Activated naive CD8-positive, alpha-beta T cell treated with anti-CD3 and anti-CD28 coated beads for 36 hours (primary cell): ENCODE measurements around the gene TRMT10B. TPM values are rescaled to one million over a fixed set of nuclear protein-coding genes. Genes with fewer than 3 reads are reported as not detected.
A peak's percentile ranks its signal among the peaks of the same experiment; 100 is the strongest.

Experiments
- DNase-seq: peaks from one replicate; pipeline ENCODE4 v3.0.0; 2021
- H3K27ac Mint-ChIP-seq: one replicate; pipeline ENCODE4 v1.8.0; 2022; ENCODE audit warnings: mild to moderate bottlenecking, moderate library complexity, mixed read lengths
- H3K27me3 Mint-ChIP-seq: one replicate; pipeline ENCODE4 v1.8.0; 2022; ENCODE audit warnings: mild to moderate bottlenecking, mixed read lengths
- H3K36me3 Mint-ChIP-seq: one replicate; pipeline ENCODE4 v1.8.0; 2021; ENCODE audit warnings: mild to moderate bottlenecking, mixed read lengths
- H3K4me1 Mint-ChIP-seq: one replicate; pipeline ENCODE4 v1.8.0; 2021; ENCODE audit warnings: mixed read lengths
- H3K4me3 Mint-ChIP-seq: one replicate; pipeline ENCODE4 v1.8.0; 2022; ENCODE audit warnings: mild to moderate bottlenecking, moderate library complexity, mixed read lengths
- H3K9me3 Mint-ChIP-seq: one replicate; pipeline ENCODE4 v1.8.0; 2022; ENCODE audit warnings: mixed read lengths
- total RNA-seq, 2 experiments: library from RNA; stranded (reverse); gene quantifications; one replicate each; pipeline ENCODE4 v1.2.3, GENCODE V29; 2021

TRMT10B gene
- total RNA-seq, 2 experiments from 2014 or later, result 9.4 to 10.3 TPM

- Mint-ChIP-seq H3K36me3 (peaks cover 22% of the 10 kb centered on the region), H3K4me3 (no peak overlapping the region), H3K9me3 (peaks cover 3% of the 10 kb centered on the region), H3K27ac (peak overlapping the region; percentile 58), H3K27me3 (no peaks in the 10 kb centered on the region), H3K4me1 (no peaks in the 10 kb centered on the region)
- DNase-seq, result no peak
These were observed 15.7 kb downstream of the TRMT10B start for GRCh38 chr9:37769306-37769705.

GRCh38 chr9:37769995-37770394 is 16.4 kb downstream of the TRMT10B start:
- peaks cover 3% of the 10 kb centered on the region for H3K9me3 Mint-ChIP-seq
- no peak overlapping the region for H3K27ac Mint-ChIP-seq

GRCh38 chr9:37775216-37775919 is 21.8 kb downstream of the TRMT10B start:
- Mint-ChIP-seq H3K36me3 (peaks cover 25% of the 10 kb centered on the region), H3K4me1 (peaks cover 7% of the 10 kb centered on the region), H3K27ac (peak overlapping the region; percentile 22), H3K9me3 (no peaks in the 10 kb centered on the region), H3K27me3 (no peaks in the 10 kb centered on the region), H3K4me3 (no peak overlapping the region)
- no peak for DNase-seq

More at GRCh38 chr9:37769995-37770394, 16.4 kb downstream of the TRMT10B start:
- peaks cover 1% of the 10 kb centered on the region for H3K4me1 Mint-ChIP-seq
- DNase-seq, result no peak
- no peak overlapping the region for H3K4me3 Mint-ChIP-seq
- no peaks in the 10 kb centered on the region for H3K27me3 Mint-ChIP-seq
- peaks cover 19% of the 10 kb centered on the region for H3K36me3 Mint-ChIP-seq

GRCh38 chr9:37776328-37776727 is 22.7 kb downstream of the TRMT10B start:
- no peak overlapping the region for H3K4me3 Mint-ChIP-seq
- H3K27ac Mint-ChIP-seq, result no peak overlapping the region
- H3K36me3 Mint-ChIP-seq, result peaks cover 32% of the 10 kb centered on the region
- peaks cover 12% of the 10 kb centered on the region for H3K4me1 Mint-ChIP-seq
- H3K27me3 Mint-ChIP-seq, result no peaks in the 10 kb centered on the region
- H3K9me3 Mint-ChIP-seq, result no peaks in the 10 kb centered on the region
- no peak for DNase-seq

DNA sequence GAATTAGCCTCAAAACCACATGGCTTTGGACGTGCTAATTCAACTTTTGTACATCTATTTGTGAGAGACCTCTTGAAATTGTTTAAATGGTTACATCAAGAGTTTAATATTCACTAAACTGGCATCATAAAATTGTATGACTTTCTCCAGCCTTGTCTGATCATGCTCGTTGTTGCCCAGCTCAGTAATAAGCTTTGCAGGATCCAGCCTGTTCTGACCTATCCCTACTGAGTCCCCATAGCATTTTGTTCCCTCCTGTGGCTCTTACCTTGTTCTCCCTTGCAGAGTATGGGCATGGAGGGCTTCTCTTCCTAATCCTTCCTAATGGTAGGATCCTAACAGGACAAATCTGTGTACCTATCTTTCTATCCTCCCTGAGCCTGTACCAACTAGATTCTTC is 24.9 kb downstream of the TRMT10B start:
- no peaks in the 10 kb centered on the region for H3K9me3 Mint-ChIP-seq
- no peak overlapping the region for H3K4me3 Mint-ChIP-seq
- H3K27ac Mint-ChIP-seq, result no peak overlapping the region
- DNase-seq, result no peak
- H3K36me3 Mint-ChIP-seq, result peaks cover 51% of the 10 kb centered on the region
- H3K27me3 Mint-ChIP-seq, result no peaks in the 10 kb centered on the region
- peaks cover 29% of the 10 kb centered on the region for H3K4me1 Mint-ChIP-seq

DNA sequence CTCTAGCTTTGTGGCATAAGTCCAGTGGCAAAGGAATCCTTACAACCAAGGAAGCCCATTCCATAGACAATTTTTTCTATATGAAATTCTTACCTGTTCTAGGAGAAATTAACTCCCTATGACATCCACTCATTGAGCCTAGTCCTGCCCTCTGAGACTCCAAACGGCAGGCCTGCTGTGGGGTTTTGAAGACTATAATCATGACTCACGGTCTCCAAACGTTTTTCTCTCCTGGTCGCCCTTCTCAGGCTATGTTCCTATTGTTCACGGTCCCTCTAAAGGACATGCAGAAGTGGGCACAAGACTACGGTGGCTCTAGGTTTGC is 30.6 kb downstream of the TRMT10B start:
- DNase-seq, result no peak
- peak overlapping the region; percentile 98 for H3K4me3 Mint-ChIP-seq
- peak overlapping the region; percentile 97 for H3K27ac Mint-ChIP-seq
- H3K4me1 Mint-ChIP-seq, result peaks cover 28% of the 10 kb centered on the region
- no peaks in the 10 kb centered on the region for H3K9me3 Mint-ChIP-seq
- peaks cover 9% of the 10 kb centered on the region for H3K27me3 Mint-ChIP-seq
- H3K36me3 Mint-ChIP-seq, result peaks cover 41% of the 10 kb centered on the region

- H3K36me3 Mint-ChIP-seq, result peaks cover 41% of the 10 kb centered on the region
- peak within 1 kb of the TSS; percentile 97 for H3K27ac Mint-ChIP-seq
- H3K4me1 Mint-ChIP-seq, result peaks cover 28% of the 10 kb centered on the region
- peaks cover 9% of the 10 kb centered on the region for H3K27me3 Mint-ChIP-seq
- no peaks in the 10 kb centered on the region for H3K9me3 Mint-ChIP-seq
- DNase-seq, result peak; percentile 87
- peak within 1 kb of the TSS; percentile 98 for H3K4me3 Mint-ChIP-seq
These were observed 31.2 kb downstream of the TRMT10B start, which contains the start of gene EXOSC3 for GRCh38 chr9:37784616-37785483. Gene EXOSC3, minus strand, starts transcription at chr9:37785064. Its CDS starts 20 bp downstream, at chr9:37785044.

- Mint-ChIP-seq H3K4me1 (peaks cover 18% of the 10 kb centered on the region), H3K9me3 (peaks cover 6% of the 10 kb centered on the region), H3K36me3 (peaks cover 30% of the 10 kb centered on the region), H3K27me3 (peaks cover 9% of the 10 kb centered on the region), H3K4me3 (no peak overlapping the region), H3K27ac (no peak overlapping the region)
- peak; percentile 37 for DNase-seq
These were observed 33.5 kb downstream of the TRMT10B start for GRCh38 chr9:37787059-37787458.

DNA sequence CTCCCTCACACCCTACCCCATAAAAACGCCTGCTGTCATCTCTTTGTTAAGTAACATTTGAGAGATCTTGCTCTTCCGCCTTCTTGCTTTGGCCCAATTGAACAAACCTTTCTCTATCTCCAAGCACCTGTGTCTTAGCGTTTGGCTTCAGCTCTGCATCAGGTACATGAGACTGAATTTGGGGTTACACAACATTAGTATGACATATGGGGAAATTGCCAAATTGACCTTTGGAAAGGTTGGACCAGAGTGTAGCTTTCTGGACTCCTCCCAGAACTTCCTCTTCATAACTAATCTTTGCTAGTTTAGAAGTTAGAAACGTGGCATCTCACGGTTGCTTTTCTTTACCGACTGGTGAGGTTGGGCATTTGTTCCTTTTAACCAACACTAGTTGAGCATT is 34.7 kb downstream of the TRMT10B start:
- peaks cover 6% of the 10 kb centered on the region for H3K9me3 Mint-ChIP-seq
- H3K36me3 Mint-ChIP-seq, result peaks cover 19% of the 10 kb centered on the region
- no peak overlapping the region for H3K27ac Mint-ChIP-seq
- H3K27me3 Mint-ChIP-seq, result peaks cover 9% of the 10 kb centered on the region
- H3K4me1 Mint-ChIP-seq, result peaks cover 7% of the 10 kb centered on the region
- no peak for DNase-seq
- no peak overlapping the region for H3K4me3 Mint-ChIP-seq

GRCh38 chr9:37790096-37790495 is 36.5 kb downstream of the TRMT10B start:
- no peak overlapping the region for H3K27ac Mint-ChIP-seq
- peaks cover 6% of the 10 kb centered on the region for H3K9me3 Mint-ChIP-seq
- H3K4me3 Mint-ChIP-seq, result no peak overlapping the region
- no peak for DNase-seq
- H3K36me3 Mint-ChIP-seq, result peaks cover 6% of the 10 kb centered on the region
- H3K27me3 Mint-ChIP-seq, result peaks cover 9% of the 10 kb centered on the region
- H3K4me1 Mint-ChIP-seq, result peaks cover 4% of the 10 kb centered on the region

DNA sequence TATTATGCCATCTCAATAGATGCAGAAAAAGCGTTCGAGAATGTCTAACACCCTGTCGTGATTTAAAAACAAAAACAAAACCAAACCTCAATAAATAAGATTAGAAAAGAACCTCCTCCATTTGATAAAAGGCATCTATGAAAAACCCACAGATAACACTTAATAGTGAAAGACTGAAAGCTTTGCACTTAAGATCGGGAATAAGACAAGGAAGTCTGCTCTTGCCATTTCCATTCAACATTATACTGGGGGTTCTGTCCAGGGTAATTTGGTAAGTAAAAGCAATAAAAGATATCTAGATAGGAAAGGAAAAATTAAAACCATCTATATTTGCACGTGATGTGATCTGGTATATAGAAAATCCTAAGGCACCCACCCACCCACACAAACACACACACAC is 38.5 kb downstream of the TRMT10B start:
- H3K9me3 Mint-ChIP-seq, result peaks cover 6% of the 10 kb centered on the region
- H3K36me3 Mint-ChIP-seq, result peaks cover 6% of the 10 kb centered on the region

DNA sequence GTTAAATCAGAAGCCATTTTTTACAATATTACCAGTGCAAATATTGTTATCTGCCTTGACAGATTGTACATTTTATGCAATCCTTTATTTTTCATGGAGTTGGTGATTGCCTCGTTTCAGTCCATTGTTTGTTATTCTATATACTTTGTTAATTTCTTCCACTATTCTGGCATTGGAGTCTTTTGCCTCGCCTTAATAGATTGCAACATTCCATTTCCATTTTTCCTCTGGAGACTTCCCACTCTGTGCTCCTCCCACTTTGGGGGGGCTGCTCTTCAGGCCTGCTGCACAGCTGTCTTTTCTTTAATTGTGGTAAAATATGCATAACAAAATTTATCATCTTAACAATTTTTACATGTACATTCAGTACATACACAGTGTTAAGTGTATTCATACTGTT is 42.6 kb downstream of the TRMT10B start:
- DNase-seq, result no peak
- H3K4me3 Mint-ChIP-seq, result no peak overlapping the region

More for the DNA sequence above, 38.5 kb downstream of the TRMT10B start:
- H3K27ac Mint-ChIP-seq, result no peak overlapping the region
- peaks cover 9% of the 10 kb centered on the region for H3K27me3 Mint-ChIP-seq
- no peak for DNase-seq
- H3K4me3 Mint-ChIP-seq, result no peak overlapping the region
- no peaks in the 10 kb centered on the region for H3K4me1 Mint-ChIP-seq

GRCh38 chr9:37798677-37799076 is 45.1 kb downstream of the TRMT10B start:
- H3K36me3 Mint-ChIP-seq, result no peaks in the 10 kb centered on the region
- no peak overlapping the region for H3K27ac Mint-ChIP-seq
- no peaks in the 10 kb centered on the region for H3K27me3 Mint-ChIP-seq
- no peak overlapping the region for H3K4me3 Mint-ChIP-seq
- H3K9me3 Mint-ChIP-seq, result no peaks in the 10 kb centered on the region
- peaks cover 27% of the 10 kb centered on the region for H3K4me1 Mint-ChIP-seq
- no peak for DNase-seq

More for the DNA sequence above, 42.6 kb downstream of the TRMT10B start:
- H3K36me3 Mint-ChIP-seq, result peaks cover 3% of the 10 kb centered on the region
- H3K27me3 Mint-ChIP-seq, result no peaks in the 10 kb centered on the region
- no peak overlapping the region for H3K27ac Mint-ChIP-seq
- peaks cover 10% of the 10 kb centered on the region for H3K4me1 Mint-ChIP-seq
- H3K9me3 Mint-ChIP-seq, result peaks cover 3% of the 10 kb centered on the region

DNA sequence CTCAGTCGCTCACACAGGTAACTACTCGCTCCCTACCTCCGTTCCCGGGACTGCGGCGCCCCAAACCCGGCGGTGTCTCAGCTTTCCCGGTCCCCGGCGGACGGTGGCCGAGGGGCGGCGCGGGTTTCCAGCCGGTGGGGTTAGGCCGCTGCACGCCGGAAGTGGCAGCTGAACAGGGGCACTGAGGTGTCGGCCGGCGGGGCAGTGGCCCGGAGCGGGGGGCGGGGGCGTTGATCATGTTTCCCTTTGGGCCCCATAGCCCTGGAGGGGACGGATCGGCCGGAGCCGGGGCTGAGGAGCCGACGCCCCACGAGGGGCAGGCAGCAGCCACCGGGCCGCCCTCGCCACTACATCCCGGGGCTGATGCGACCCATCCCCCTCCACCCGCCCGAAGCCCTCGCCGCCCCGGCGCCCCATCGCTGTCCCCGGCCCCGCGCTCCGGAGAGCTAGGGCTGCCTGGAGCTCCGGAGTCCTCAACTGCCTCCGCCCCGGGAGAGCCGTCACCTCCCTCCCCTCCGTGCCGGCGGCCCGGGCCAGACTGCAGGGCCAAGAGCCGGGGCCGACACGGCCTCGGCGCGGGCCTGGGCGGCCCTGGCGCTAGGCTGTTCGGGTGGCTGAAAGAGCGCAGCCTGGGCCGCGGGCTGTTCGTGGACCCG is 47.2 kb downstream of the TRMT10B start, which contains the start of gene DCAF10:
Gene DCAF10 (plus strand): TSS at position 167 of the 656 bp plus-strand sequence. CDS start 70 bp downstream, at position 237.
- no peaks in the 10 kb centered on the region for H3K27me3 Mint-ChIP-seq
- peak within 1 kb of the TSS; percentile 87 for H3K27ac Mint-ChIP-seq
- peaks cover 4% of the 10 kb centered on the region for H3K36me3 Mint-ChIP-seq
- peak; percentile 92 for DNase-seq
- no peaks in the 10 kb centered on the region for H3K9me3 Mint-ChIP-seq
- H3K4me3 Mint-ChIP-seq, result peak within 1 kb of the TSS; percentile 93
- peaks cover 27% of the 10 kb centered on the region for H3K4me1 Mint-ChIP-seq
